Cardiac fibroblast (primary cell): Measurements from ENCODE around the gene KRT7.

ENCODE experiments used
- DNase-seq, 2 donors: peaks; one replicate each; pipeline versions ENCODE4 v3.0.0 to v3.0.0-alpha.2; 2010; ENCODE audit warnings: low read depth in 2 of 2
- H3K4me3 ChIP-seq, 2 donors: replicated peaks in 1 of 2; 1 replicate in 1 of 2; 2 replicates in 1 of 2; pipeline ENCODE4 v1.5.1; 2011; ENCODE audit warnings: low read depth in 2 of 2, low read length in 2 of 2, mild to moderate bottlenecking in 2 of 2, moderate library complexity in 1 of 2
- CTCF ChIP-seq: IDR thresholded peaks from one replicate; pipeline ENCODE4 v1.5.1; 2011; ENCODE audit warnings: low read depth, mild to moderate bottlenecking, low read length, inconsistent platforms

Gene KRT7

GRCh38 chr12:52275686-52276085 is 42.6 kb downstream of the KRT7 start:
- no peak for DNase-seq
- H3K4me3 ChIP-seq, result no peak overlapping the region
- no peak for TF ChIP-seq CTCF

GRCh38 chr12:52277486-52278245 is 44.6 kb downstream of the KRT7 start:
- no peak overlapping the region for H3K4me3 ChIP-seq
- no peak for TF ChIP-seq CTCF
- no peak for DNase-seq

DNA sequence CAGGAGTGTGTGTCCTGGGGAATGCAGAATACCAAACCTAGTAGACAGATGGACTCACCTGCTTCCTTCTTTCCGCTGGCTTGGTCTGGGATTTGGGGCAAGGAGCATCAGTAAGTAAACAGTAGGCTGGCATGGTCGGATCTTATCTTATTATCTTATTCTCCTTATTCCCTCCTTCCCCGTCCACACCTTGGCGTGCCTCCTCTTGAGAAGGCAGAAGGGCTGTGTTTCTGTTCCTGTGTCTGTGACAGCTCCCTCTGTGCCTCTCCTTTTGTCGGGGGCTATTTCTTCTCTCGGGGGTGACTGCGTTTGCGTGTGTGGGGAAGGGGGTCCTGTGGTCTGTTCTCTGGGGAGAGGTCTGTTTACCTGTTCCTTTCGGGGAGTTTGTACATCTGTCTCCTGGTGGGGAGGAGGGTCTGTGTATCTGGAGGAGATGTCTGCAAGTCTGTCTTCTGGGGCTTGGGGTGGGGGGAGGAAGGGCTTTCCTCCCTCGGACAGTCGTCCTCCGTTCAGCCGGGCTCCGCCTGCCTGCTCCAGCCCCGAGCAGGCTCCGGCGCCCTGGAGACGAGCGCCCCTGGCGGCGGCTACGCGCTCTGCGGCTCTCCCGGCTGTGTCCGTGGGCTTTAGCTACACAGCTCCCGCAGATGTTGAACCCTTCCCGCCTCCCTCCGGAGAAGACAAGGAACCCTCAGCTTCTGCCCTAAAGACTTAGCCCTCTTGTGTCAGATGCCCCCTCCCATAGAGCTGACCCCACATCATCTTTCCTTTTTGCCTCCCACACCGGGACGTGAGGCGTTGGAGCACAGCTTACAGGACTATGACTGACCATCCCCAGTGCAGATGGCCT is 45.8 kb downstream of the KRT7 start:
- no peak overlapping the region for H3K4me3 ChIP-seq
- TF ChIP-seq CTCF, result peak; percentile 82
- peak; percentile 82 to 86 for DNase-seq

- H3K4me3 ChIP-seq, result no peak overlapping the region
- peak in 1 of 2 donors; percentile 12 for DNase-seq
- TF ChIP-seq CTCF, result no peak
These were observed 46.6 kb downstream of the KRT7 start for GRCh38 chr12:52279422-52280318.

GRCh38 chr12:52280319-52280795 is 47.3 kb downstream of the KRT7 start:
- no peak for TF ChIP-seq CTCF
- peak; percentile 96 to 99 for DNase-seq
- H3K4me3 ChIP-seq, result no peak overlapping the region
